Stimulated activated naive B cell treated with anti-CD40 and anti-IgM and Interleukin-4, amounts not matched to agents 10 μg/mL and 1 μg/mL and 100 μg/mL, for 72 hours (primary cell): Measurements from ENCODE around the gene CROCC2.

ENCODE experiments used
- ATAC-seq, 2 donors: fragments of 150-1000 bp; cut with Tn5 transposase; replicated peaks; 2 replicates each; pipeline ENCODE4 v1.10.0; 2021; ENCODE audit warnings: moderate library complexity in 1 of 2
- DNase-seq: peaks from one replicate; pipeline ENCODE4 v3.0.0; 2021
- H3K27ac Mint-ChIP-seq: one replicate; pipeline ENCODE4 v1.8.0; 2022; ENCODE audit warnings: mild to moderate bottlenecking, mixed read lengths
- H3K27me3 Mint-ChIP-seq, 2 donors: one replicate each; pipeline ENCODE4 v1.8.0; 2022; ENCODE audit warnings: mixed read lengths in 2 of 2
- H3K36me3 Mint-ChIP-seq, 2 donors: one replicate each; pipeline ENCODE4 v1.8.0; 2022; ENCODE audit warnings: mixed read lengths in 2 of 2, mild to moderate bottlenecking in 1 of 2
- H3K4me1 Mint-ChIP-seq, 2 donors: one replicate each; pipeline ENCODE4 v1.8.0; 2022; ENCODE audit warnings: mixed read lengths in 2 of 2, mild to moderate bottlenecking in 1 of 2
- H3K4me3 Mint-ChIP-seq, 2 donors: one replicate each; pipeline ENCODE4 v1.8.0; 2022; ENCODE audit warnings: mild to moderate bottlenecking in 2 of 2, mixed read lengths in 2 of 2, moderate library complexity in 1 of 2
- H3K9me3 Mint-ChIP-seq, 2 donors: one replicate each; pipeline ENCODE4 v1.8.0; 2022; ENCODE audit warnings: mixed read lengths in 2 of 2, mild to moderate bottlenecking in 1 of 2

Gene CROCC2

GRCh38 chr2:240925568-240926515 is 19.7 kb downstream of the CROCC2 start:
- H3K27me3 Mint-ChIP-seq, result peaks cover 9 to 12% of the 10 kb centered on the region in 2 donors
- no peaks in the 10 kb centered on the region for H3K4me1 Mint-ChIP-seq
- no peak for DNase-seq
- H3K9me3 Mint-ChIP-seq, result no peaks in the 10 kb centered on the region
- H3K27ac Mint-ChIP-seq, result no peak overlapping the region
- H3K4me3 Mint-ChIP-seq, result no peak overlapping the region
- ATAC-seq, result peak in 1 of 2 donors; percentile 16
- no peaks in the 10 kb centered on the region for H3K36me3 Mint-ChIP-seq

- peaks cover 9 to 12% of the 10 kb centered on the region in 2 donors for H3K27me3 Mint-ChIP-seq
- no peak overlapping the region for H3K4me3 Mint-ChIP-seq
- ATAC-seq (no peak), DNase-seq (no peak)
- H3K9me3 Mint-ChIP-seq, result no peaks in the 10 kb centered on the region
- H3K36me3 Mint-ChIP-seq, result no peaks in the 10 kb centered on the region
- H3K27ac Mint-ChIP-seq, result no peak overlapping the region
- H3K4me1 Mint-ChIP-seq, result no peaks in the 10 kb centered on the region
These were observed 20.6 kb downstream of the CROCC2 start for GRCh38 chr2:240926516-240927389.

GRCh38 chr2:240927390-240927781 is 21.2 kb downstream of the CROCC2 start:
- H3K9me3 Mint-ChIP-seq, result no peaks in the 10 kb centered on the region
- ATAC-seq (no peak), DNase-seq (no peak)
- H3K36me3 Mint-ChIP-seq, result no peaks in the 10 kb centered on the region
- no peak overlapping the region for H3K27ac Mint-ChIP-seq
- H3K4me3 Mint-ChIP-seq, result no peak overlapping the region
- no peaks in the 10 kb centered on the region for H3K4me1 Mint-ChIP-seq
- peaks cover 9 to 12% of the 10 kb centered on the region in 2 donors for H3K27me3 Mint-ChIP-seq

GRCh38 chr2:240928476-240929363 is 22.6 kb downstream of the CROCC2 start:
- Mint-ChIP-seq H3K27me3 (peaks cover 9 to 12% of the 10 kb centered on the region in 2 donors), H3K9me3 (no peaks in the 10 kb centered on the region), H3K4me1 (no peaks in the 10 kb centered on the region), H3K36me3 (no peaks in the 10 kb centered on the region), H3K27ac (no peak overlapping the region), H3K4me3 (no peak overlapping the region)
- ATAC-seq (no peak), DNase-seq (no peak)

GRCh38 chr2:240929364-240930095 is 23.4 kb downstream of the CROCC2 start:
- Mint-ChIP-seq H3K36me3 (no peaks in the 10 kb centered on the region), H3K27ac (no peak overlapping the region), H3K27me3 (peaks cover 9 to 14% of the 10 kb centered on the region in 2 donors), H3K4me3 (no peak overlapping the region), H3K4me1 (no peaks in the 10 kb centered on the region), H3K9me3 (no peaks in the 10 kb centered on the region)
- ATAC-seq (no peak), DNase-seq (no peak)

GRCh38 chr2:240930096-240930630 is 24.0 kb downstream of the CROCC2 start:
- Mint-ChIP-seq H3K4me3 (no peak overlapping the region), H3K9me3 (no peaks in the 10 kb centered on the region), H3K36me3 (no peaks in the 10 kb centered on the region), H3K4me1 (no peaks in the 10 kb centered on the region), H3K27ac (no peak overlapping the region), H3K27me3 (peaks cover 9 to 20% of the 10 kb centered on the region in 2 donors)
- no peak for ATAC-seq
- no peak for DNase-seq

- Mint-ChIP-seq H3K9me3 (no peaks in the 10 kb centered on the region), H3K27me3 (peaks cover 9 to 24% of the 10 kb centered on the region in 2 donors), H3K27ac (no peak overlapping the region), H3K4me3 (no peak overlapping the region), H3K4me1 (no peaks in the 10 kb centered on the region), H3K36me3 (no peaks in the 10 kb centered on the region)
- ATAC-seq (no peak), DNase-seq (no peak)
These were observed 24.6 kb downstream of the CROCC2 start for GRCh38 chr2:240930631-240931318.

GRCh38 chr2:240931319-240931949 is 25.3 kb downstream of the CROCC2 start:
- Mint-ChIP-seq H3K4me3 (no peak overlapping the region), H3K9me3 (peaks cover 5 to 6% of the 10 kb centered on the region in 2 donors), H3K27ac (no peak overlapping the region), H3K36me3 (peaks cover 3 to 4% of the 10 kb centered on the region in 2 donors), H3K4me1 (no peaks in the 10 kb centered on the region), H3K27me3 (peaks cover 9 to 30% of the 10 kb centered on the region in 2 donors)
- no peak for DNase-seq
- ATAC-seq, result no peak

GRCh38 chr2:240932001-240932723 is 26.0 kb downstream of the CROCC2 start:
- Mint-ChIP-seq H3K4me1 (no peaks in the 10 kb centered on the region), H3K4me3 (no peak overlapping the region), H3K27me3 (peaks cover 9 to 32% of the 10 kb centered on the region in 2 donors), H3K36me3 (peaks cover 3 to 7% of the 10 kb centered on the region in 2 donors), H3K9me3 (peaks cover 9 to 14% of the 10 kb centered on the region in 2 donors), H3K27ac (no peak overlapping the region)
- ATAC-seq (no peak), DNase-seq (no peak)

GRCh38 chr2:240932724-240933047 is 26.6 kb downstream of the CROCC2 start:
- no peaks in the 10 kb centered on the region for H3K4me1 Mint-ChIP-seq
- H3K36me3 Mint-ChIP-seq, result peaks cover 3 to 8% of the 10 kb centered on the region in 2 donors
- H3K4me3 Mint-ChIP-seq, result no peak overlapping the region
- DNase-seq (no peak), ATAC-seq (no peak)
- H3K27ac Mint-ChIP-seq, result no peak overlapping the region
- peaks cover 9 to 17% of the 10 kb centered on the region in 2 donors for H3K9me3 Mint-ChIP-seq
- peaks cover 9 to 35% of the 10 kb centered on the region in 2 donors for H3K27me3 Mint-ChIP-seq

GRCh38 chr2:240933048-240933965 is 27.2 kb downstream of the CROCC2 start:
- H3K36me3 Mint-ChIP-seq, result peaks cover 5 to 10% of the 10 kb centered on the region in 2 donors
- no peaks in the 10 kb centered on the region for H3K4me1 Mint-ChIP-seq
- no peak overlapping the region for H3K4me3 Mint-ChIP-seq
- ATAC-seq (no peak), DNase-seq (no peak)
- peaks cover 9 to 39% of the 10 kb centered on the region in 2 donors for H3K27me3 Mint-ChIP-seq
- no peak overlapping the region for H3K27ac Mint-ChIP-seq
- peaks cover 9 to 20% of the 10 kb centered on the region in 2 donors for H3K9me3 Mint-ChIP-seq
